DOHH2 (cell line): ENCODE results near the gene TBC1D16.

Source experiments
- EZH2phosphoT487 ChIP-seq: fragments of 200-600 bp; sonication (generic); IDR thresholded peaks from 2 replicates; pipeline ENCODE4 v1.6.1; 2017; ENCODE audit warnings: borderline replicate concordance, mild to moderate bottlenecking, antibody characterized with exemption, low read length, moderate library complexity, mixed read lengths
- TF ChIP-seq, protein P1 (sequence below): fragments of 200-600 bp; sonication (generic); IDR thresholded peaks from one replicate; pipeline ENCODE4 v1.5.1; 2014; ENCODE audit warnings: antibody characterized with exemption, mild to moderate bottlenecking, low read depth, low read length; ENCODE audit not compliant: poor library complexity, severe bottlenecking

DNA sequence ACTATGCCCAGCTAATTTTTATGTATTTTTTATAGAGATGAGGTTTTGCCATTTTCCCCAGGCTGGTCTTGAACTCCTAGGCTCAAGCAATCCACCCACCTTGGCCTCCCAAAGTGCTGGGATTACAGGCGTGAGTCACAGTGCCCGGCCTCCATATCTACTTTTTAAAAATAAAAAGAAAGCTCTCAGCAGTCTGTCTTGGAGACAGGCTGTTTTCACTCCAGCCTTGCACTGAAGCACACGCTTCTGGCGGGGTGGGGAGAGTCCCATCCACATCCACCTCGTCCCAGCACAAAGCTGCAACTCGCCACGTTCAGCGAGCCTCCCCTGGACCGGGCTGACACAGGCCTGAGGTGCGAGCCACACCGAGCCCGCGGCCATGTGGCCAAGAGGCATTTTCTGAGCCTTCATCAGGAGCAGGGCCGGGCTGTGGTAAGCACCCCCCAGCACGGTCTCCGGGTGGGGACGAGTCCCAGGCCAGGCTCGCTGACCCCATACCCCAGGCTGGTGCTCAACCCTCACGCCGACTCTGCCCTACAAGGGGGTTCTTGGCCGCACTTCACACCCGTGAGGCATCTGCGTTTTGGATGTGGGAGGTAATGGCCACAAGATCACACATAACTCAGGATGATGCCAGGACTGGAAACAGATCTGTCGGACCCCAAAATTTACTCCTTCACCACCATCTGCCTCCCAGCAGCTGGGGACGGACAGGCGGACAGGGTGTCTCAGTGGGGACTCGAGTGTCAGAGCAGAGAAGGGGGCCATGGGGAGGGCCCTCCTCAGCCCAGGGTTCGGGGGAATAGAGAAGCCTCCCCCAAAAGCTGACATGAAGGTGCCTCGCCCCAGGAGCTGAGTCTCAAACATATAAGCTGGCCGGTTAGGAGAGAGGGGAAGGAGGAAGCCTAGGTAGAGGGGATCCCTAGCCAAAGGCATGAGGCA lies 28.6 kb downstream of the TBC1D16 start:
- TF ChIP-seq, protein P1, sequence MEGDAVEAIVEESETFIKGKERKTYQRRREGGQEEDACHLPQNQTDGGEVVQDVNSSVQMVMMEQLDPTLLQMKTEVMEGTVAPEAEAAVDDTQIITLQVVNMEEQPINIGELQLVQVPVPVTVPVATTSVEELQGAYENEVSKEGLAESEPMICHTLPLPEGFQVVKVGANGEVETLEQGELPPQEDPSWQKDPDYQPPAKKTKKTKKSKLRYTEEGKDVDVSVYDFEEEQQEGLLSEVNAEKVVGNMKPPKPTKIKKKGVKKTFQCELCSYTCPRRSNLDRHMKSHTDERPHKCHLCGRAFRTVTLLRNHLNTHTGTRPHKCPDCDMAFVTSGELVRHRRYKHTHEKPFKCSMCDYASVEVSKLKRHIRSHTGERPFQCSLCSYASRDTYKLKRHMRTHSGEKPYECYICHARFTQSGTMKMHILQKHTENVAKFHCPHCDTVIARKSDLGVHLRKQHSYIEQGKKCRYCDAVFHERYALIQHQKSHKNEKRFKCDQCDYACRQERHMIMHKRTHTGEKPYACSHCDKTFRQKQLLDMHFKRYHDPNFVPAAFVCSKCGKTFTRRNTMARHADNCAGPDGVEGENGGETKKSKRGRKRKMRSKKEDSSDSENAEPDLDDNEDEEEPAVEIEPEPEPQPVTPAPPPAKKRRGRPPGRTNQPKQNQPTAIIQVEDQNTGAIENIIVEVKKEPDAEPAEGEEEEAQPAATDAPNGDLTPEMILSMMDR, result no peak
- TF ChIP-seq EZH2phosphoT487, result no peak
